AG04450 (cell line): ENCODE results near the gene LTBP1. TPM values are rescaled to one million over a fixed set of nuclear protein-coding genes. Genes with fewer than 3 reads are reported as not detected.
A peak's percentile ranks its signal among the peaks of the same experiment; 100 is the strongest.
"Not testable (repeated sequence)": the region's sequence is repeated elsewhere in the genome, so short reads cannot be mapped to it uniquely, and the experiment has no call there.

Experiments used
- CTCF ChIA-PET: fragments of 300-600, 350-600 bp; formaldehyde crosslinking; extraction: SDS; loops from one replicate; lab custom pipeline; 2022; ENCODE audit warnings: antibody characterized with exemption, inconsistent platforms; lab: Charles Lee
- POLR2A ChIA-PET: fragments of 350-600 bp; formaldehyde crosslinking; extraction: SDS; loops from one replicate; lab custom pipeline; 2021; ENCODE audit warnings: antibody characterized with exemption, inconsistent platforms; lab: Yijun Ruan, JAX
- DNase-seq: peaks from one replicate; pipeline ENCODE4 v3.0.0-alpha.2; 2011; ENCODE audit warnings: low read depth, low spot score
- H3K27ac ChIP-seq: one replicate; pipeline ENCODE4 v1.5.1; 2012; ENCODE audit warnings: low read depth, low read length, control low read depth
- H3K27me3 ChIP-seq: one replicate; pipeline ENCODE4 v1.6.0; 2012; ENCODE audit warnings: low read length; ENCODE audit not compliant: control insufficient read depth, insufficient read depth
- H3K4me3 ChIP-seq: 2 replicates; pipeline ENCODE4 v1.5.1; 2011; ENCODE audit warnings: mild to moderate bottlenecking, low read depth, low read length, control low read depth
- H3K9me3 ChIP-seq: 2 replicates; pipeline ENCODE4 v1.5.1; 2012; ENCODE audit warnings: low read length; ENCODE audit not compliant: control insufficient read depth, insufficient read depth
- polyA plus RNA-seq: library from polyadenylated mRNA; depleted of rRNA; stranded (reverse); fragments of >200 nt; gene quantifications from 2 replicates; pipeline ENCODE4 v1.2.3, GENCODE V29; 2011
- TF ChIP-seq, protein P1 (sequence below): IDR thresholded peaks from 2 replicates; pipeline ENCODE4 v1.5.1; 2011; ENCODE audit warnings: low read depth, low read length, control low read depth, inconsistent platforms

Gene LTBP1
- polyA plus RNA-seq, 1 experiment: 517 TPM

DNA sequence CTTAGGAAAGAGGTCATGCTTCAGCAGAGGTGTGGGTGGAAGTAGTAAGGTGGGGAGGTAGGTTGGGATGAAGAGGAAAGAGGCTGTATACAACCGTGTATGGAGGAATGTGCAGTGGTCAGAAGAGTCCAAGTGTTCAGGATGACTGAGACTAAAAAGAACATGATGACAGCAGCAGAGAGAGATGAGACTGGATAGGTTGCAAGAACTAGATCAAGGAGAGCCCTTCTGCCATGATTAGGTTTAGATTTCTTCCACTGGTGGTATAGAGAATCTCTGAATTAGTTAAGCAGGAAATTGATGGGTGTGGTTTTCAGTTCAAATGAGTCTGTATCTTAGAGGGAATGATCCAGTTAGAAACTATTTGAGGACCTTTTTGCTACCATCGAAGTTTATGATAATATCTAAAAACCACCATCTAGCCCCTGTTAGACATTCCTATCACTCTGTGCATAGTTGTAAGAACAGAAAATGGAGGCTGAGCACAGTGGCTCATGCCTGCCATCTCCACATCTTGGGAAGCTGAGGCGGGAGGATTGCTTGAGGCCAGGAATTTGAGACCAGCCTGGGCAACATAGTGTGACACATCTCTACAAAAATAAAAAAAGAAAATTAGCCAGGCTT lies 221.0 kb downstream of the LTBP1 start:
- no peak for DNase-seq
- Histone ChIP-seq H3K9me3 (no peaks in the 10 kb centered on the region; the same call in 1 of the 2 replicates), H3K4me3 (no peak overlapping the region), H3K27ac (no peak overlapping the region), H3K27me3 (no peaks in the 10 kb centered on the region)
- TF ChIP-seq, protein P1, sequence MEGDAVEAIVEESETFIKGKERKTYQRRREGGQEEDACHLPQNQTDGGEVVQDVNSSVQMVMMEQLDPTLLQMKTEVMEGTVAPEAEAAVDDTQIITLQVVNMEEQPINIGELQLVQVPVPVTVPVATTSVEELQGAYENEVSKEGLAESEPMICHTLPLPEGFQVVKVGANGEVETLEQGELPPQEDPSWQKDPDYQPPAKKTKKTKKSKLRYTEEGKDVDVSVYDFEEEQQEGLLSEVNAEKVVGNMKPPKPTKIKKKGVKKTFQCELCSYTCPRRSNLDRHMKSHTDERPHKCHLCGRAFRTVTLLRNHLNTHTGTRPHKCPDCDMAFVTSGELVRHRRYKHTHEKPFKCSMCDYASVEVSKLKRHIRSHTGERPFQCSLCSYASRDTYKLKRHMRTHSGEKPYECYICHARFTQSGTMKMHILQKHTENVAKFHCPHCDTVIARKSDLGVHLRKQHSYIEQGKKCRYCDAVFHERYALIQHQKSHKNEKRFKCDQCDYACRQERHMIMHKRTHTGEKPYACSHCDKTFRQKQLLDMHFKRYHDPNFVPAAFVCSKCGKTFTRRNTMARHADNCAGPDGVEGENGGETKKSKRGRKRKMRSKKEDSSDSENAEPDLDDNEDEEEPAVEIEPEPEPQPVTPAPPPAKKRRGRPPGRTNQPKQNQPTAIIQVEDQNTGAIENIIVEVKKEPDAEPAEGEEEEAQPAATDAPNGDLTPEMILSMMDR: no peak
- ChIA-PET POLR2A (interaction anchor here (0.7 kb wide), 1 partner anchor 48 kb away, joined by 3 read pairs; no protein-coding TSS in a partner anchor), CTCF (no interaction called here)

DNA sequence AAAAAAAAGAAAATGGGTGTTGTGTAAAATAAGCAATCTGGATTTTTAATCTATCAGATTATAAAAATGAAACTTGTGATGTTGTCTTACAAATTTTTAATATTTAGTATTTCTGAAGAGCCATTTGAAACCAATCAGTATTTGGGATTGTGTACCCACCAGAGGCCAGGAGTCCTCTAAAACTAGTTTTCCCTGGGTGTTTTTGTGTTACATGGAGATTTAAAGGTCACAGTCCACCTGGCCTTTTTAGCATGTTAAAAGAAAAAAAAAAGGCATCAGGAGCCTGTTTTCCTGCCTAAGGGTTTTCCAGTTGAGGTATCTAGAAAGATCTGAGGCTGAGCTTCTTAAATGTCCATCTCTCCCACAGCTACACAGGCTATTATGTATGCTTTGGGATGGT lies 221.7 kb downstream of the LTBP1 start:
- TF ChIP-seq, protein P1: no peak
- Histone ChIP-seq H3K9me3 (no peaks in the 10 kb centered on the region; the same call in 1 of the 2 replicates), H3K4me3 (no peak overlapping the region), H3K27me3 (no peaks in the 10 kb centered on the region), H3K27ac (no peak overlapping the region)
- ChIA-PET POLR2A (interaction anchor here (0.7 kb wide), 2 partner anchors 47 to 66 kb away, joined by 3 to 4 read pairs; no protein-coding TSS in a partner anchor), CTCF (no interaction called here)
- DNase-seq: no peak

DNA sequence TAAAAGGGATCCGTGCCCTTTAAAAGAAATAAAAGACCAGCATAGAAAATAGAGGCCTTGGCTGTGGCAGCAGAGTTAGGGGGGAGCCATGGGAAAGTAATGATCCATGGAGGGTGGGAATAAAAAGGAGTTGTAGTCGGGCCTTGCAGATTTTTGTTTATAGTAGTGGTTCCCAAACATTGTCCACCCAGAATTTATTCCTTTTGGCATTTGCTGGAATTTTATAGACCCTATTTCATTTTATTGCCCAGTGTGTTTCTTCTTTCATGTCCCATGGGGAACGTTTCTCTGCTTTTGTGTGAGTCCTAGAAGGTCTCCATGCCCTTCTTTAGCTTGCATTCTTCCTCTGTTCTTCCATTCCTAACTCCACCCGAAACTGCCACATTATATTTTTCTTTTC lies 222.2 kb downstream of the LTBP1 start:
- CTCF ChIA-PET: no interaction called here
- Histone ChIP-seq H3K9me3 (no peaks in the 10 kb centered on the region; the same call in 1 of the 2 replicates), H3K27ac (no peak overlapping the region), H3K27me3 (no peaks in the 10 kb centered on the region), H3K4me3 (no peak overlapping the region)
- no peak for DNase-seq
- POLR2A ChIA-PET: interaction anchor here (0.7 kb wide), 1 partner anchor 66 kb away, joined by 4 read pairs; no protein-coding TSS in a partner anchor
- TF ChIP-seq, protein P1: no peak

DNA sequence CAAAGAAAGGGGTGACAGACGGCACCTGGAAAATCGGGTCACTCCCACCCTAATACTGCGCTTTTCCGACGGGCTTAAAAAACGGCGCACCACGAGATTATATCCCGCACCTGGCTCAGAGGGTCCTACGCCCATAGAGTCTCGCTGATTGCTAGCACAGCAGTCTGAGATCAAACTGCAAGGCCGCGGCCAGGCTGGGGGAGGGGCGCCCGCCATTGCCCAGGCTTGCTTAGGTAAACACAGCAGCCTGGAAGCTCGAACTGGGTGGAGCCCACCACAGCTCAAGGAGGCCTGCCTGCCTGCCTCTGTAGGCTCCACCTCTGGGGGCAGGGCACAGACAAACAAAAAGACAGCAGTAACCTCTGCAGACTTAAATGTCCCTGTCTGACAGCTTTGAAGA lies 223.5 kb downstream of the LTBP1 start:
- POLR2A ChIA-PET: interaction anchor here (1.1 kb wide), 1 partner anchor 29 kb away, joined by 3 read pairs; no protein-coding TSS in a partner anchor
- H3K4me3 ChIP-seq, CTCF ChIA-PET, DNase-seq, H3K27ac ChIP-seq, H3K9me3 ChIP-seq, H3K27me3 ChIP-seq: not testable (repeated sequence)

DNA sequence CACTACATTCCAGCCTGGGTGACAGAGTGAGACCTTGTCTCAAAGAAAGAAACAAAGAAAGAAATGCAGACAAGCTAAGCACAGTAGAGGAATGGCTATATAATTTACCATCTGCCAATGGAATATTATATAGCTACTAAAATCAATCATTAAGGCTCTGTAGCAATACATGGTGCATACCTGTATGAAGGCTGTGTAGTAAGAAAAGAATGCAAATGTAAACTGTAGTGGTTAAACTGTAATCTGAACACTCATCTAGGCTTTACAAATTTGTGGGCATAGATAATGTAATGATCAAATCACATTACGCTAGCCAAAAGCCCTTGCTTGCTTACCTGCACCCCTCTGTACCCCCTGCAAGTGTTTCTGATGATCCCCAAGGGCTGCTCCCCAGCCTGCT lies 230.9 kb downstream of the LTBP1 start:
- H3K9me3 ChIP-seq: no peaks in the 10 kb centered on the region; the same call in 1 of the 2 replicates
- ChIA-PET POLR2A (interaction anchor here (1.2 kb wide), 1 partner anchor 34 kb away, joined by 3 read pairs; no protein-coding TSS in a partner anchor), CTCF (no interaction called here)
- DNase-seq: no peak
- H3K4me3 ChIP-seq: no peak overlapping the region
- TF ChIP-seq, protein P1: no peak
- peak overlapping the region; percentile 31 for H3K27ac ChIP-seq
- H3K27me3 ChIP-seq: no peaks in the 10 kb centered on the region
